ENCODE results near the gene HYCC2.
"Not testable (repeated sequence)": the region's sequence is repeated elsewhere in the genome, so short reads cannot be mapped to it uniquely, and the experiment has no call there.

HYCC2 gene

GRCh38 chr2:201070948-201071478 is 458 bp downstream of the HYCC2 start:
- H3K27me3 ChIP-seq: no peaks in the 10 kb centered on the region
- H3K36me3 ChIP-seq: no peaks in the 10 kb centered on the region
- H3K4me1 ChIP-seq (ENCODE audit: control insufficient read depth in 1 of 2, insufficient read depth in 1 of 2, low read depth in 1 of 2, low read length in 1 of 2): peaks cover 71 to 72% of the 10 kb centered on the region in 2 experiments
- peak overlapping the region; percentile 86 for H3K27ac ChIP-seq
- TF ChIP-seq CTCF (IDR thresholded peaks at IDR 0.05): no peak
- no peaks in the 10 kb centered on the region for H3K9me3 ChIP-seq
- peak overlapping the region; percentile 86 to 96 for H3K4me3 ChIP-seq (ENCODE audit: low read depth in 1 of 2, low read length in 1 of 2)

- H3K9me3 ChIP-seq: no peaks in the 10 kb centered on the region
- H3K27me3 ChIP-seq: no peaks in the 10 kb centered on the region
- no peak overlapping the region for H3K4me3 ChIP-seq (ENCODE audit: low read depth in 1 of 2, low read length in 1 of 2)
- no peak overlapping the region for H3K27ac ChIP-seq
- peaks cover 63% of the 10 kb centered on the region in 2 experiments for H3K4me1 ChIP-seq (ENCODE audit: control insufficient read depth in 1 of 2, insufficient read depth in 1 of 2, low read depth in 1 of 2, low read length in 1 of 2)
- TF ChIP-seq CTCF (IDR thresholded peaks at IDR 0.05): no peak
- peaks cover 4% of the 10 kb centered on the region for H3K36me3 ChIP-seq
Measured at GRCh38 chr2:201064797-201065329, 6.6 kb downstream of the HYCC2 start.

GRCh38 chr2:201063516-201063915 is 8.0 kb downstream of the HYCC2 start:
- Histone ChIP-seq H3K4me1 (ENCODE audit: control insufficient read depth in 1 of 2, insufficient read depth in 1 of 2, low read depth in 1 of 2, low read length in 1 of 2) (peaks cover 63% of the 10 kb centered on the region in 2 experiments), H3K36me3 (peaks cover 11% of the 10 kb centered on the region)
- H3K27ac ChIP-seq; H3K27me3 ChIP-seq; H3K4me3 ChIP-seq (ENCODE audit: low read depth in 1 of 2, low read length in 1 of 2); H3K9me3 ChIP-seq: not testable (repeated sequence)

GRCh38 chr2:201059961-201060755 is 11.3 kb downstream of the HYCC2 start:
- peak overlapping the region; percentile 68 for H3K27ac ChIP-seq
- peak overlapping the region in 1 of 2 experiments; percentile 27 for H3K4me3 ChIP-seq (ENCODE audit: low read depth in 1 of 2, low read length in 1 of 2)
- TF ChIP-seq CTCF (IDR thresholded peaks at IDR 0.05): no peak
- no peaks in the 10 kb centered on the region for H3K27me3 ChIP-seq
- peaks cover 51 to 54% of the 10 kb centered on the region in 2 experiments for H3K4me1 ChIP-seq (ENCODE audit: control insufficient read depth in 1 of 2, insufficient read depth in 1 of 2, low read depth in 1 of 2, low read length in 1 of 2)
- H3K36me3 ChIP-seq: peaks cover 17% of the 10 kb centered on the region
- no peaks in the 10 kb centered on the region for H3K9me3 ChIP-seq

GRCh38 chr2:201058914-201059313 is 12.6 kb downstream of the HYCC2 start:
- peak overlapping the region; percentile 68 for H3K27ac ChIP-seq
- no peak for TF ChIP-seq CTCF (IDR thresholded peaks at IDR 0.05)

GRCh38 chr2:201057715-201058248 is 13.7 kb downstream of the HYCC2 start:
- TF ChIP-seq CTCF (IDR thresholded peaks at IDR 0.05): no peak
- no peak overlapping the region for H3K4me3 ChIP-seq (ENCODE audit: low read depth in 1 of 2, low read length in 1 of 2)
- H3K36me3 ChIP-seq: peaks cover 30% of the 10 kb centered on the region
- H3K4me1 ChIP-seq (ENCODE audit: control insufficient read depth in 1 of 2, insufficient read depth in 1 of 2, low read depth in 1 of 2, low read length in 1 of 2): peaks cover 54 to 55% of the 10 kb centered on the region in 2 experiments
- peak overlapping the region; percentile 68 for H3K27ac ChIP-seq
- H3K9me3 ChIP-seq: no peaks in the 10 kb centered on the region
- H3K27me3 ChIP-seq: no peaks in the 10 kb centered on the region

More at GRCh38 chr2:201058914-201059313, 12.6 kb downstream of the HYCC2 start:
- Histone ChIP-seq H3K27me3 (no peaks in the 10 kb centered on the region), H3K9me3 (no peaks in the 10 kb centered on the region), H3K4me3 (ENCODE audit: low read depth in 1 of 2, low read length in 1 of 2) (no peak overlapping the region), H3K36me3 (peaks cover 22% of the 10 kb centered on the region), H3K4me1 (ENCODE audit: control insufficient read depth in 1 of 2, insufficient read depth in 1 of 2, low read depth in 1 of 2, low read length in 1 of 2) (peaks cover 45 to 47% of the 10 kb centered on the region in 2 experiments)

All from neutrophil (primary cell).